Epithelial cell of esophagus (primary cell): ENCODE measurements around the gene KLHDC4.

ENCODE experiments used
- DNase-seq: peaks from one replicate; pipeline ENCODE4 v3.0.0; 2010; ENCODE audit warnings: low read depth
- H3K4me3 ChIP-seq: 2 replicates; pipeline ENCODE4 v1.5.1; 2011; ENCODE audit warnings: mild to moderate bottlenecking, low read length, control low read depth
- CTCF ChIP-seq: IDR thresholded peaks from 2 replicates; pipeline ENCODE4 v1.5.1; 2011; ENCODE audit warnings: low read depth, mild to moderate bottlenecking, low read length, control low read depth, inconsistent platforms; ENCODE audit not compliant: insufficient read depth; ENCODE audit errors: missing control alignments

Gene KLHDC4

DNA sequence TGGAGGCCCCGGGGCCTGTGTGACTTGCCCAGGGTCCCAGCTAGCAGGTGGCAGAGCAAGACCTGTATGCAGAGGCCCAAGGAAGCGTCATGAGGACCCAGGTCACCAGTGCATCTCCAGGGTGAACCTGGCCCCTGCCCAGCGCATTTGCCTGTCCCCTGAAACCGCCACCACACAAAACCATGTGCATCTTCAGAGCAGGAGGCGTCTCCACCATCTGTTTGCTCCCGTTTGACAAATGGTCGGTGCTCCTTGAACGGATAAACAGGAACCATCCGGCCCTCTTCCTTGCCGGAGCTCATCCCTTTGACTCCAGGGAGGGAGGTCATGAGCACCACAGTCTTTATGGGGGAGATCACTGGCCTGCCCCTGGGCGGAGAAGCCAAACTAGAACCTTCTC is 101.0 kb downstream of the KLHDC4 start:
- no peak for TF ChIP-seq CTCF
- no peak for DNase-seq
- no peak overlapping the region for H3K4me3 ChIP-seq

DNA sequence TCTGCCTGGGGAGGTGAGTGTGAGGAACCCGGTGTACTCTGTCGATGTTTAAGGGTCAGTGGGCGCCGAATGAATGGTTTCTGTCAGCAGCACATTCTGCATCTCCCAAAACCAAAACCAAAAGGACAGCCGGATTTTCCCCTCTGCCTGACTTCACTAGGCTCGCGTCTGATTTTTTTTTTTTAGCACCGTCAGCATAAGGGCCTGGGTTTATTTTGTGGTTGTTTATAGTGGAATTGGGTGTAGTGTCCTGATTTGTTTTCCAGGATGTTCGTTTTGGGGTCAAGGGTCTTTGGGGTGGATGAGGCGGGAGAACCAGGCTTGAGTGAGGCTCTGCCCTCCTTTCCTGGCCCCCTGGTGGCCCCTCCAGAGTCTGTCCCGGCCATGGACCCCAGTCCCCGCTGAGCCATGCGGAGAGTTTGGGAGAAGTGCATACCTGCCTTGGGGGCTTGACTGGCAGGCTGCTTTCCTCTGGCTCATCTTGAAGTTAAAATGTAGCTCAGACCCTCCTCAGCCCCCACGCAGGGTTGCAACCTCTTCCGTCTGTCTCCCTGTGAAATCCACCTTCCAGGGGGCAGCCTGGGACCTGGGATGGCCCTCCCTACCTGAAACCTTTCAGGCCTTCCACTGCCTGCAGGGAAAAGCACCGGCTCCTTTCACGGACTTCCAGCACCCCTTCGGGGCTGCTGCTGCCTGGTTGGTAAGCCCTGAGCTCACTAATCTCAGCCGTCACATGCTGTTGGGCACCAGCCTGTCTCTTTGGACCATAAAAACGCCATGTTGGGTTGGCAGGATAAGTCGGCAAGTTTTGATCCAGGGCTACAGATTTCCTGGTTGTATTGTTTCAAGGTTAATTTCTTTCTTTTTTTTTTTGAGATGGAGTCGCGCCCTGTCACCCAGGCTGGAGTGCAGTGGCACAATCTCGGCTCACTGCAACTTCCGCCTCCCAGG is 103.3 kb downstream of the KLHDC4 start:
- no peak for DNase-seq
- H3K4me3 ChIP-seq: no peak overlapping the region
- no peak for TF ChIP-seq CTCF

- peak; percentile 35 for DNase-seq
- no peak overlapping the region for H3K4me3 ChIP-seq
- TF ChIP-seq CTCF: no peak
Measured at GRCh38 chr16:87661561-87661960, 104.2 kb downstream of the KLHDC4 start.

GRCh38 chr16:87658564-87659225 is 107.1 kb downstream of the KLHDC4 start:
- no peak overlapping the region for H3K4me3 ChIP-seq
- no peak for DNase-seq
- no peak for TF ChIP-seq CTCF
